IMR-90 (cell line): ENCODE data around the gene ART4. TPM values are rescaled to one million over a fixed set of nuclear protein-coding genes. Genes with fewer than 3 reads are reported as not detected.

Experiments used
- ATAC-seq: fragments of 200-7000 bp; cut with Tn5 transposase; 2 replicates; pipeline ENCODE4 v1.9.1; 2020; ENCODE audit warnings: low read depth, mild to moderate bottlenecking, moderate library complexity
- BruUV-seq: library from RNA; stranded (reverse); fragments of 400-500 nt; replicated peaks from 2 replicates; lab custom pipeline; 2021; lab: Mats Ljungman, UMichigan
- CTCF ChIA-PET: fragments of 300-600 bp; formaldehyde crosslinking; extraction: SDS; loops from one replicate; lab custom pipeline; 2021; ENCODE audit warnings: antibody characterized with exemption; lab: Yijun Ruan, JAX
- POLR2A ChIA-PET: fragments of 300-600 bp; sonication (Branson Sonifier 250); formaldehyde crosslinking; loops from one replicate; lab custom pipeline; 2022; ENCODE audit warnings: antibody characterized with exemption; ENCODE audit not compliant: unreplicated experiment; lab: Charles Lee
- DNase-seq: peaks from one replicate; pipeline ENCODE4 v3.0.0; 2013
- H2AFZ ChIP-seq: replicated peaks from 2 replicates; pipeline ENCODE3; 2013; ENCODE audit warnings: low read length, mild to moderate bottlenecking; ENCODE audit not compliant: poor library complexity
- H2AK5ac ChIP-seq: 2 replicates; pipeline ENCODE4 v1.6.1; 2013; ENCODE audit warnings: low read depth, low read length, inconsistent platforms
- H2AK9ac ChIP-seq: replicated peaks from 2 replicates; pipeline ENCODE3; 2013; ENCODE audit warnings: mild to moderate bottlenecking, low read depth, low read length, moderate library complexity; ENCODE audit not compliant: poor library complexity
- H2BK120ac ChIP-seq: 2 replicates; pipeline ENCODE4 v1.6.1; 2013; ENCODE audit warnings: low read depth, low read length, inconsistent platforms
- H2BK15ac ChIP-seq: 3 replicates; pipeline ENCODE4 v1.6.1; 2013; ENCODE audit warnings: low read depth, low read length, inconsistent platforms
- H2BK20ac ChIP-seq: 2 replicates; pipeline ENCODE4 v1.6.1; 2013; ENCODE audit warnings: low read depth, mild to moderate bottlenecking, inconsistent platforms, low read length, moderate library complexity
- H2BK5ac ChIP-seq: 2 replicates; pipeline ENCODE4 v1.6.1; 2013; ENCODE audit warnings: mild to moderate bottlenecking, low read depth, low read length, inconsistent platforms; ENCODE audit not compliant: poor library complexity, severe bottlenecking
- H3K14ac ChIP-seq: replicated peaks from 2 replicates; pipeline ENCODE4 v1.6.1; 2013; ENCODE audit warnings: low read depth, low read length, inconsistent platforms
- H3K18ac ChIP-seq: 2 replicates; pipeline ENCODE4 v1.6.1; 2013; ENCODE audit warnings: low read depth, low read length, control low read depth
- H3K23ac ChIP-seq: 2 replicates; pipeline ENCODE4 v1.6.1; 2013; ENCODE audit warnings: low read depth, low read length, inconsistent platforms
- H3K27ac ChIP-seq: 2 replicates; pipeline ENCODE4 v1.5.1; 2013; ENCODE audit warnings: mild to moderate bottlenecking, control low read depth, low read length; ENCODE audit not compliant: insufficient read depth
- H3K27me3 ChIP-seq: 2 replicates; pipeline ENCODE4 v1.6.1; 2013; ENCODE audit warnings: low read length; ENCODE audit not compliant: control insufficient read depth, insufficient read depth
- H3K36me3 ChIP-seq: 2 replicates; pipeline ENCODE4 v1.6.1; 2013; ENCODE audit warnings: low read length, mixed read lengths; ENCODE audit not compliant: control insufficient read depth, insufficient read depth
- H3K4ac ChIP-seq: 2 replicates; pipeline ENCODE4 v1.6.1; 2013; ENCODE audit warnings: low read depth, low read length, inconsistent platforms
- H3K4me1 ChIP-seq: 2 replicates; pipeline ENCODE4 v1.6.1; 2013; ENCODE audit warnings: low read length, mixed read lengths; ENCODE audit not compliant: control insufficient read depth, insufficient read depth
- H3K4me2 ChIP-seq: 2 replicates; pipeline ENCODE4 v1.6.1; 2013; ENCODE audit warnings: low read depth, mild to moderate bottlenecking, control low read depth, low read length, moderate library complexity
- H3K4me3 ChIP-seq: 2 replicates; pipeline ENCODE4 v1.5.1; 2013; ENCODE audit warnings: low read depth, mild to moderate bottlenecking, control low read depth, low read length, moderate library complexity; ENCODE audit not compliant: insufficient read depth
- H3K56ac ChIP-seq: 2 replicates; pipeline ENCODE4 v1.6.1; 2013; ENCODE audit warnings: low read length, inconsistent platforms; ENCODE audit not compliant: insufficient read depth; ENCODE audit errors: extremely low read depth
- H3K79me1 ChIP-seq, 2 experiments: 2 replicates each; pipeline ENCODE4 v1.6.1; 2013; ENCODE audit warnings: low read length in 2 of 2, inconsistent platforms in 1 of 2, low read depth in 1 of 2
- H3K9ac ChIP-seq: 2 replicates; pipeline ENCODE4 v1.6.1; 2013; ENCODE audit warnings: low read depth, low read length, control low read depth
- H3K9me1 ChIP-seq: 2 replicates; pipeline ENCODE4 v1.6.1; 2013; ENCODE audit warnings: low read length, inconsistent platforms; ENCODE audit not compliant: insufficient read depth
- H3K9me3 ChIP-seq: 2 replicates; pipeline ENCODE4 v1.6.1; 2013; ENCODE audit warnings: low read length; ENCODE audit not compliant: control insufficient read depth, insufficient read depth
- H4K20me1 ChIP-seq: 2 replicates; pipeline ENCODE4 v1.6.1; 2013; ENCODE audit warnings: low read length, inconsistent platforms; ENCODE audit not compliant: insufficient read depth
- H4K5ac ChIP-seq: 2 replicates; pipeline ENCODE4 v1.6.1; 2013; ENCODE audit warnings: mild to moderate bottlenecking, low read depth, low read length, control low read depth
- H4K8ac ChIP-seq, 2 experiments: 2 replicates each; pipeline ENCODE4 v1.6.1; 2013; ENCODE audit warnings: low read depth in 2 of 2, low read length in 2 of 2, control low read depth in 1 of 2, inconsistent platforms in 1 of 2
- H4K91ac ChIP-seq: 2 replicates; pipeline ENCODE4 v1.6.1; 2013; ENCODE audit warnings: low read depth, low read length, inconsistent platforms; ENCODE audit not compliant: insufficient read depth
- CHD1 ChIP-seq: IDR thresholded peaks from 2 replicates; pipeline ENCODE4 v1.6.1; 2012; ENCODE audit warnings: low read depth, low read length, improper control_type of control experiment
- MAZ ChIP-seq: IDR thresholded peaks from 2 replicates; pipeline ENCODE4 v1.6.1; 2012; ENCODE audit warnings: low read depth, mild to moderate bottlenecking, low read length, improper control_type of control experiment, moderate library complexity, borderline replicate concordance
- MXI1 ChIP-seq: IDR thresholded peaks from 2 replicates; pipeline ENCODE4 v1.6.1; 2012; ENCODE audit warnings: low read depth, mild to moderate bottlenecking, low read length, moderate library complexity, borderline replicate concordance
- POLR2A ChIP-seq: IDR thresholded peaks from 2 replicates; pipeline ENCODE4 v1.6.1; 2012; ENCODE audit warnings: mild to moderate bottlenecking, low read depth, low read length
- RAD21 ChIP-seq: IDR thresholded peaks from 2 replicates; pipeline ENCODE4 v1.6.1; 2012; ENCODE audit warnings: low read length, improper control_type of control experiment
- RFX5 ChIP-seq: IDR thresholded peaks from 2 replicates; pipeline ENCODE4 v1.8.0; 2012; ENCODE audit warnings: low read depth, mild to moderate bottlenecking, low read length, moderate library complexity
- USF2 ChIP-seq: fragments of 150-350 bp; IDR thresholded peaks from 2 replicates; pipeline ENCODE4 v1.6.1; 2017; ENCODE audit warnings: mild to moderate bottlenecking, antibody characterized with exemption, low read length, low read depth
- WGBS, 2 experiments: methylation state at CpG; one replicate each; pipeline versions ENCODE4 v1.1.5 to v1.1.7; 2013; ENCODE audit warnings: missing lambda C conversion rate in 2 of 2; ENCODE audit not compliant: insufficient read length in 1 of 2; ENCODE audit errors: extremely low coverage in 2 of 2; 5-methylcytosine and 5-hydroxymethylcytosine counted together
- dilution Hi-C: fragments of 300-500 bp; cut with HindIII; formaldehyde crosslinking; loops from one replicate; pipeline ENCODE4 v1.14.3; 2018; ENCODE audit warnings: low sequenced_read_pairs; ENCODE audit not compliant: unreplicated experiment
- in situ Hi-C: fragments of 300-500 bp; cut with MboI; formaldehyde crosslinking; loops from 3 replicates; pipeline ENCODE4 v1.14.3; 2019; ENCODE audit warnings: low sequenced_read_pairs, inconsistent platforms, mixed read lengths
- intact Hi-C: fragments of 100-400 bp; cut with micrococcal nuclease; formaldehyde crosslinking; loops from 2 replicates; pipeline ENCODE4 v1.10.0; 2022
- polyA plus RNA-seq, 3 experiments: library from polyadenylated mRNA; depleted of rRNA; stranded (reverse); fragments of >200 nt; gene quantifications; 2 replicates each; pipeline ENCODE4 v1.2.3, GENCODE V29; 2012; ENCODE audit warnings: low replicate concordance in 1 of 3
- total RNA-seq: library from RNA; depleted of rRNA; stranded (reverse); fragments of >200 nt; gene quantifications from 2 replicates; pipeline ENCODE4 v1.2.3, GENCODE V29; 2012

ART4 gene
- total and polyA plus RNA-seq, 2 of the 4 experiments (the other 2 are of a cell fraction): not detected

- ChIA-PET POLR2A (no interaction called here), CTCF (interaction anchor here (0.5 kb wide), 1 partner anchor 74 kb away, joined by 6 read pairs; no protein-coding TSS in a partner anchor)
- no peak overlapping the region for H3K27ac ChIP-seq
- no TSS peak for BruUV-seq
- H3K79me1 ChIP-seq: no peaks in the 10 kb centered on the region
- no peak overlapping the region for H2BK20ac ChIP-seq
- no peak overlapping the region for H3K14ac ChIP-seq
- H2BK5ac ChIP-seq: no peak overlapping the region
- no CpG with 5 or more reads among the region's 1 CpG for WGBS, 2 experiments
- H3K9ac ChIP-seq: no peak overlapping the region
- no peak for DNase-seq
- intact Hi-C loops (no loop called here), dilution Hi-C loops (no loop called here), in situ Hi-C loops (no loop called here)
- H3K4me3 ChIP-seq: no peak overlapping the region
- H2AK9ac ChIP-seq: no peak overlapping the region
- no peaks in the 10 kb centered on the region for H3K27me3 ChIP-seq
- no peak overlapping the region for H4K5ac ChIP-seq
- no peak overlapping the region for H2BK15ac ChIP-seq
- no peak for ATAC-seq
- H3K4me1 ChIP-seq: no peaks in the 10 kb centered on the region
- TF ChIP-seq POLR2A: no peak
- no peak for TF ChIP-seq USF2
- no peak for TF ChIP-seq RAD21
- no peak for TF ChIP-seq RFX5
- TF ChIP-seq MXI1: no peak
- no peak for TF ChIP-seq MAZ
- TF ChIP-seq CHD1: no peak
- H3K36me3 ChIP-seq: no peaks in the 10 kb centered on the region
- no peak overlapping the region for H2BK120ac ChIP-seq
- no peak overlapping the region for H3K18ac ChIP-seq
- no peak overlapping the region for H4K91ac ChIP-seq
- H3K9me3 ChIP-seq: no peaks in the 10 kb centered on the region
- H4K20me1 ChIP-seq: no peaks in the 10 kb centered on the region
- no peak overlapping the region for H3K56ac ChIP-seq
- no peak overlapping the region for H2AK5ac ChIP-seq
- H3K4me2 ChIP-seq: no peak overlapping the region
- no peak overlapping the region for H2AFZ ChIP-seq
- H3K23ac ChIP-seq: no peak overlapping the region
- no peak overlapping the region for H3K4ac ChIP-seq
- no peaks in the 10 kb centered on the region for H3K9me1 ChIP-seq
- no peak overlapping the region for H4K8ac ChIP-seq
Observed at GRCh38 chr12:14878488-14878887, 35.2 kb upstream of the ART4 start.
